HFFc6 (cell line): Measurements from ENCODE around the gene KLHL25. TPM values are rescaled to one million over a fixed set of nuclear protein-coding genes. Genes with fewer than 3 reads are reported as not detected.

Experiments used
- DNase-seq: peaks from one replicate; pipeline ENCODE4 v3.0.0-alpha.2; 2018
- H3K27ac Mint-ChIP-seq: 2 replicates; pipeline ENCODE4 v1.8.0; 2020; ENCODE audit warnings: mild to moderate bottlenecking, mixed read lengths
- H3K27me3 Mint-ChIP-seq: 2 replicates; pipeline ENCODE4 v1.8.0; 2021; ENCODE audit warnings: mild to moderate bottlenecking, moderate library complexity, mixed read lengths; ENCODE audit not compliant: insufficient read depth
- H3K36me3 Mint-ChIP-seq: 2 replicates; pipeline ENCODE4 v1.8.0; 2021; ENCODE audit warnings: low read depth, mixed read lengths
- H3K4me1 Mint-ChIP-seq: 2 replicates; pipeline ENCODE4 v1.8.0; 2020; ENCODE audit warnings: low read depth, mixed read lengths
- H3K4me3 Mint-ChIP-seq: 2 replicates; pipeline ENCODE4 v1.8.0; 2020; ENCODE audit warnings: mild to moderate bottlenecking, moderate library complexity, mixed read lengths
- H3K9me3 Mint-ChIP-seq: 2 replicates; pipeline ENCODE4 v1.8.0; 2020; ENCODE audit warnings: mild to moderate bottlenecking, mixed read lengths
- total RNA-seq, 6 experiments: library from RNA; stranded (reverse); fragmentation: NEBNext Ultra II Directional; extraction: Animal tissue kit (Norgen Biotek cat#: 25700); gene quantifications; 2 replicates in 1 of 6; 3 replicates in 5 of 6; pipeline ENCODE4 v1.2.3, GENCODE V29; 2021
- TF ChIP-seq, protein P1 (sequence below): fragments of 200-600 bp; sonication (generic); IDR thresholded peaks from 2 replicates; pipeline ENCODE4 v1.5.0; 2021; ENCODE audit warnings: antibody characterized with exemption, mild to moderate bottlenecking

Gene KLHL25
- total RNA-seq, 6 experiments from 2014 or later: 2.2 to 3.2 (median 2.5) TPM

DNA sequence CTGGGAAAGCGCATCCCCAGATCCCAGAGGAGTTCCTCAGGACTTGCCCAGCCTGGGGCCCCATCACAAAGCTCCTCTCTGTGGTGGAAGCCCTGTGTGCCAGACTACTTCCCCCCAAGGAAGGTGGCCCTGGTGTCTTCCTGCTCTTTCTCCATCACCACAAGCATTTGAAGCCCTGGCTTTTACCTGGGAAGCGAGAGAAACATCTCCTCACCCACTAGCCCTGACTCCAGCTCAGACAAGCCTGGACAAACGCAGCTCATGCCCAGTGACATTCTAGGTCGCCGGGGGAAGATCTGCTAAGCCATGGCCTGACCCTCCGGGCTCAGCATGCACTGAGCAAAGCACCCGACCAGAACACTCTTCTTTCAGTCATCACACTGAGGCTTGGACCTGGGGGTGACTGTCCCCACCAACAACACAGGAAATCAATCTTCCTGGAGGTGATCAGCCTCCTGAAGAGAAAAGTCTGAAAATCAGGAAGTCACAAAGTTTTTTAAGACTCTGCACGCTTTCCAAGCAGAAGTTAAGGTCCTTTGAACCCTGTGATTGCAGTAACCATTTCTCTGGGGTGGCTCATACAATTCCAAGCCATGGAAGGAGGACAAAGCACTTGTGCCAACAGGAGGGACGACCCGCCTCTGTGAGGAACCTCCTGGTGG lies 40.8 kb downstream of the KLHL25 start:
- H3K4me3 Mint-ChIP-seq: no peak overlapping the region
- no peaks in the 10 kb centered on the region for H3K9me3 Mint-ChIP-seq
- no peaks in the 10 kb centered on the region for H3K36me3 Mint-ChIP-seq
- no peak overlapping the region for H3K27ac Mint-ChIP-seq
- H3K4me1 Mint-ChIP-seq: no peaks in the 10 kb centered on the region
- DNase-seq: no peak
- TF ChIP-seq, protein P1, sequence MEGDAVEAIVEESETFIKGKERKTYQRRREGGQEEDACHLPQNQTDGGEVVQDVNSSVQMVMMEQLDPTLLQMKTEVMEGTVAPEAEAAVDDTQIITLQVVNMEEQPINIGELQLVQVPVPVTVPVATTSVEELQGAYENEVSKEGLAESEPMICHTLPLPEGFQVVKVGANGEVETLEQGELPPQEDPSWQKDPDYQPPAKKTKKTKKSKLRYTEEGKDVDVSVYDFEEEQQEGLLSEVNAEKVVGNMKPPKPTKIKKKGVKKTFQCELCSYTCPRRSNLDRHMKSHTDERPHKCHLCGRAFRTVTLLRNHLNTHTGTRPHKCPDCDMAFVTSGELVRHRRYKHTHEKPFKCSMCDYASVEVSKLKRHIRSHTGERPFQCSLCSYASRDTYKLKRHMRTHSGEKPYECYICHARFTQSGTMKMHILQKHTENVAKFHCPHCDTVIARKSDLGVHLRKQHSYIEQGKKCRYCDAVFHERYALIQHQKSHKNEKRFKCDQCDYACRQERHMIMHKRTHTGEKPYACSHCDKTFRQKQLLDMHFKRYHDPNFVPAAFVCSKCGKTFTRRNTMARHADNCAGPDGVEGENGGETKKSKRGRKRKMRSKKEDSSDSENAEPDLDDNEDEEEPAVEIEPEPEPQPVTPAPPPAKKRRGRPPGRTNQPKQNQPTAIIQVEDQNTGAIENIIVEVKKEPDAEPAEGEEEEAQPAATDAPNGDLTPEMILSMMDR: no peak
- H3K27me3 Mint-ChIP-seq: peaks cover 12% of the 10 kb centered on the region

GRCh38 chr15:85753261-85753660 lies 41.5 kb downstream of the KLHL25 start:
- H3K4me1 Mint-ChIP-seq: no peaks in the 10 kb centered on the region
- no peak overlapping the region for H3K27ac Mint-ChIP-seq
- H3K9me3 Mint-ChIP-seq: no peaks in the 10 kb centered on the region
- DNase-seq: no peak
- TF ChIP-seq, protein P1: no peak
- peaks cover 12% of the 10 kb centered on the region for H3K27me3 Mint-ChIP-seq
- no peak overlapping the region for H3K4me3 Mint-ChIP-seq
- H3K36me3 Mint-ChIP-seq: no peaks in the 10 kb centered on the region

- Mint-ChIP-seq H3K36me3 (no peaks in the 10 kb centered on the region), H3K27me3 (peaks cover 12% of the 10 kb centered on the region), H3K4me1 (no peaks in the 10 kb centered on the region), H3K4me3 (no peak overlapping the region), H3K9me3 (no peaks in the 10 kb centered on the region), H3K27ac (no peak overlapping the region)
- TF ChIP-seq, protein P1: no peak
- DNase-seq: no peak
These were observed 42.2 kb downstream of the KLHL25 start for GRCh38 chr15:85752491-85752961.

- Mint-ChIP-seq H3K27ac (no peak overlapping the region), H3K9me3 (no peaks in the 10 kb centered on the region), H3K36me3 (peaks cover 3% of the 10 kb centered on the region; the same call in 1 of the 2 replicates), H3K27me3 (peaks cover 12% of the 10 kb centered on the region), H3K4me3 (no peak overlapping the region), H3K4me1 (no peaks in the 10 kb centered on the region)
- no peak for DNase-seq
- TF ChIP-seq, protein P1: no peak
These were observed 42.6 kb downstream of the KLHL25 start for GRCh38 chr15:85752124-85752475.

DNA sequence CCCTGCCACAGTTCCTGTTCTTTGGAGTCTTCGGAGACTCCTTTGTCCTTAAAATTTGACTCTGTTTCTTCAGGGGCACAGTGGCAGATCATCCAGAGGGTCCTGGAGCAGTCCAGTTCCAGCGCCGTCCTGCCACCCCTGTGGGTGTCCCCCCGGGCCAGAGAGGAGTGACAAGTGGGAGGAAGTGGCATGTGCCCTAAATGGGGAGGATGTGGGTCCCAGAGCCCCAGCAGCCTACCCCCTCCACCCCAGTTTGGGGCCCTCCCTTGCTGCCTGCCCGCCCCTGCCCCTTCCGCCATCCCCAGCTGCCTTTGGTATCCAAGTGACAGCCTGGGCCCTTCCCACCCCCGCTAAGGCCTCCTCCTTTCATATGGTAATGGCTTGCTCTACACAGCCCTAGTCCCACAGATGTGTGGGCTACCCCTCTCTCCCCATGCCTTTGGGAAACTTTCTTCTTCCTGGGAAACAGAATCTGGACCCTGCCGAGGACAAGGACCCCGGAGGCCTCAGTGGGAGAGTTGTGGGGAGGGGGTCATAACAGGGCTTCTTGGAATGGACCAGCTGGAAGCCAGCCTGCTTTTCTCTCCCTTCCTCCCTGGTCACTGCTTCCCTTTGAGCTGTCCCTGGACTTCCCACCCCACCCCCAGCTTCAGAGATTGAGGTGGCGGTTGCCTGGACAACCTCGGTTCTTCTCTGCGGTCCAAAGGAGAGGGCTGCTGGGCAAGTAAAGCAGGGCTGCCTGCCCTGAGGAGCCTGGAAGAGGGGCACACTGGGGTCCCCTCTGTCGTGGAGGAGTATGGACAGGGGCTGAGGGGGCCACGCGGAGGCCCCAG lies 43.2 kb downstream of the KLHL25 start:
- Mint-ChIP-seq H3K27me3 (peaks cover 16% of the 10 kb centered on the region), H3K9me3 (no peaks in the 10 kb centered on the region), H3K4me3 (no peak overlapping the region)

More for the DNA sequence above, 43.2 kb downstream of the KLHL25 start:
- no peak overlapping the region for H3K27ac Mint-ChIP-seq
- peaks cover 9% of the 10 kb centered on the region; the same call in 1 of the 2 replicates for H3K36me3 Mint-ChIP-seq
- TF ChIP-seq, protein P1: no peak
- no peaks in the 10 kb centered on the region for H3K4me1 Mint-ChIP-seq
- DNase-seq: no peak
